ENCODE measurements around the gene SLC11A1.
A peak's percentile ranks its signal among the peaks of the same experiment; 100 is the strongest.

The SLC11A1 gene

GRCh38 chr2:218340656-218341055, 41.4 kb upstream of the SLC11A1 start:
- no peak overlapping the region for H2BK15ac ChIP-seq (ENCODE audit: low read depth, poor library complexity, severe bottlenecking)
- 93% methylated on average over 7 of the region's 9 CpGs for WGBS
- H2AFZ ChIP-seq (ENCODE audit: low read depth, low read length), result no peak overlapping the region
- peaks cover 0 to 4% of the 10 kb centered on the region in 2 experiments for H3K27me3 ChIP-seq (ENCODE audit: control insufficient read depth in 1 of 2, insufficient read depth in 1 of 2, low read length in 2 of 2)
- no peak overlapping the region for H3K18ac ChIP-seq (ENCODE audit: low read depth in 1 of 2, low read length in 2 of 2)
- H2BK5ac ChIP-seq (ENCODE audit: low read depth, low read length, poor library complexity, severe bottlenecking), result no peak overlapping the region
- no peaks in the 10 kb centered on the region for H3K9me3 ChIP-seq (ENCODE audit: control insufficient read depth, low read length)
- no peak overlapping the region for H3K23ac ChIP-seq (ENCODE audit: low read length in 2 of 2)
- H3K4me3 ChIP-seq (ENCODE audit: insufficient read depth in 1 of 2, low read depth in 1 of 2, low read length in 2 of 2), result no peak overlapping the region
- H3K9ac ChIP-seq (ENCODE audit: low read length), result no peak overlapping the region
- no peak for DNase-seq
- no peak overlapping the region for H2AK5ac ChIP-seq (ENCODE audit: low read length, severe bottlenecking)
- H3K4ac ChIP-seq (ENCODE audit: low read depth in 1 of 2, low read length in 2 of 2), result no peak overlapping the region
- no peak overlapping the region for H4K91ac ChIP-seq (ENCODE audit: low read length)
- no peak overlapping the region for H4K8ac ChIP-seq (ENCODE audit: low read length)
- H3K27ac ChIP-seq (ENCODE audit: low read length, poor library complexity, severe bottlenecking), result no peak overlapping the region
- H2BK12ac ChIP-seq (ENCODE audit: low read length in 2 of 2), result no peak overlapping the region
- H3K4me1 ChIP-seq (ENCODE audit: control insufficient read depth, insufficient read depth, low read depth, low read length), result peaks cover 10% of the 10 kb centered on the region
- no peak overlapping the region for H2BK120ac ChIP-seq (ENCODE audit: low read depth, low read length)
- peaks cover 0 to 31% of the 10 kb centered on the region in 2 experiments for H3K36me3 ChIP-seq (ENCODE audit: control insufficient read depth in 1 of 2, insufficient read depth in 2 of 2, low read depth in 1 of 2, low read length in 2 of 2)
- H3K79me1 ChIP-seq (replicated peaks; ENCODE audit: low read length, poor library complexity, severe bottlenecking), result no peaks in the 10 kb centered on the region
- no peak overlapping the region for H3K4me2 ChIP-seq (ENCODE audit: low read length, poor library complexity, severe bottlenecking)
- H3K14ac ChIP-seq (ENCODE audit: low read length in 2 of 2), result no peak overlapping the region

GRCh38 chr2:218341381-218341780, 40.7 kb upstream of the SLC11A1 start:
- Histone ChIP-seq H3K4ac (ENCODE audit: low read depth in 1 of 2, low read length in 2 of 2) (no peak overlapping the region), H2BK12ac (ENCODE audit: low read length in 2 of 2) (no peak overlapping the region), H4K91ac (ENCODE audit: low read length) (peak overlapping the region; percentile 18), H2AK5ac (ENCODE audit: low read length, severe bottlenecking) (no peak overlapping the region), H3K18ac (ENCODE audit: low read depth in 1 of 2, low read length in 2 of 2) (no peak overlapping the region), H3K4me2 (ENCODE audit: low read length, poor library complexity, severe bottlenecking) (no peak overlapping the region), H3K79me1 (replicated peaks; ENCODE audit: low read length, poor library complexity, severe bottlenecking) (no peaks in the 10 kb centered on the region), H3K9me3 (ENCODE audit: control insufficient read depth, low read length) (no peaks in the 10 kb centered on the region), H2BK5ac (ENCODE audit: low read depth, low read length, poor library complexity, severe bottlenecking) (no peak overlapping the region), H3K14ac (ENCODE audit: low read length in 2 of 2) (no peak overlapping the region), H3K4me1 (ENCODE audit: control insufficient read depth, insufficient read depth, low read depth, low read length) (peaks cover 10% of the 10 kb centered on the region), H3K4me3 (ENCODE audit: insufficient read depth in 1 of 2, low read depth in 1 of 2, low read length in 2 of 2) (no peak overlapping the region), H3K27ac (ENCODE audit: low read length, poor library complexity, severe bottlenecking) (no peak overlapping the region), H2BK120ac (ENCODE audit: low read depth, low read length) (no peak overlapping the region), H4K8ac (ENCODE audit: low read length) (no peak overlapping the region), H2BK15ac (ENCODE audit: low read depth, poor library complexity, severe bottlenecking) (no peak overlapping the region), H2AFZ (ENCODE audit: low read depth, low read length) (no peak overlapping the region), H3K9ac (ENCODE audit: low read length) (no peak overlapping the region), H3K36me3 (ENCODE audit: control insufficient read depth in 1 of 2, insufficient read depth in 2 of 2, low read depth in 1 of 2, low read length in 2 of 2) (peaks cover 0 to 37% of the 10 kb centered on the region in 2 experiments), H3K27me3 (ENCODE audit: control insufficient read depth in 1 of 2, insufficient read depth in 1 of 2, low read length in 2 of 2) (peaks cover 0 to 4% of the 10 kb centered on the region in 2 experiments), H3K23ac (ENCODE audit: low read length in 2 of 2) (no peak overlapping the region)
- DNase-seq, result no peak
- 90% methylated on average over 8 of the region's 8 CpGs for WGBS

- no peak overlapping the region for H3K4ac ChIP-seq (ENCODE audit: low read depth in 1 of 2, low read length in 2 of 2)
- peaks cover 0 to 37% of the 10 kb centered on the region in 2 experiments for H3K36me3 ChIP-seq (ENCODE audit: control insufficient read depth in 1 of 2, insufficient read depth in 2 of 2, low read depth in 1 of 2, low read length in 2 of 2)
- peak overlapping the region; percentile 61 for H4K8ac ChIP-seq (ENCODE audit: low read length)
- H3K18ac ChIP-seq (ENCODE audit: low read depth in 1 of 2, low read length in 2 of 2), result no peak overlapping the region
- no peak overlapping the region for H3K4me3 ChIP-seq (ENCODE audit: insufficient read depth in 1 of 2, low read depth in 1 of 2, low read length in 2 of 2)
- H3K14ac ChIP-seq (ENCODE audit: low read length in 2 of 2), result no peak overlapping the region
- no peaks in the 10 kb centered on the region for H3K9me3 ChIP-seq (ENCODE audit: control insufficient read depth, low read length)
- H3K79me1 ChIP-seq (replicated peaks; ENCODE audit: low read length, poor library complexity, severe bottlenecking), result no peaks in the 10 kb centered on the region
- peaks cover 0 to 4% of the 10 kb centered on the region in 2 experiments for H3K27me3 ChIP-seq (ENCODE audit: control insufficient read depth in 1 of 2, insufficient read depth in 1 of 2, low read length in 2 of 2)
- peak overlapping the region; percentile 35 for H4K91ac ChIP-seq (ENCODE audit: low read length)
- no peak overlapping the region for H2BK5ac ChIP-seq (ENCODE audit: low read depth, low read length, poor library complexity, severe bottlenecking)
- DNase-seq, result no peak
- no peak overlapping the region for H3K9ac ChIP-seq (ENCODE audit: low read length)
- H3K4me2 ChIP-seq (ENCODE audit: low read length, poor library complexity, severe bottlenecking), result no peak overlapping the region
- H3K27ac ChIP-seq (ENCODE audit: low read length, poor library complexity, severe bottlenecking), result no peak overlapping the region
- no peak overlapping the region for H2AK5ac ChIP-seq (ENCODE audit: low read length, severe bottlenecking)
- no peak overlapping the region for H2BK120ac ChIP-seq (ENCODE audit: low read depth, low read length)
- H2BK15ac ChIP-seq (ENCODE audit: low read depth, poor library complexity, severe bottlenecking), result no peak overlapping the region
- no peak overlapping the region for H3K23ac ChIP-seq (ENCODE audit: low read length in 2 of 2)
- H2AFZ ChIP-seq (ENCODE audit: low read depth, low read length), result no peak overlapping the region
- peaks cover 10% of the 10 kb centered on the region for H3K4me1 ChIP-seq (ENCODE audit: control insufficient read depth, insufficient read depth, low read depth, low read length)
- peak overlapping the region in 1 of 2 experiments; percentile 26 for H2BK12ac ChIP-seq (ENCODE audit: low read length in 2 of 2)
- 99% methylated on average over 5 of the region's 5 CpGs for WGBS
Observed at GRCh38 chr2:218342837-218343236, 39.2 kb upstream of the SLC11A1 start.

- no peak overlapping the region for H3K9ac ChIP-seq (ENCODE audit: low read length)
- no peak overlapping the region for H3K4me3 ChIP-seq (ENCODE audit: insufficient read depth in 1 of 2, low read depth in 1 of 2, low read length in 2 of 2)
- H2BK15ac ChIP-seq (ENCODE audit: low read depth, poor library complexity, severe bottlenecking), result no peak overlapping the region
- peak overlapping the region; percentile 84 for H4K8ac ChIP-seq (ENCODE audit: low read length)
- H2BK5ac ChIP-seq (ENCODE audit: low read depth, low read length, poor library complexity, severe bottlenecking), result no peak overlapping the region
- 63% methylated on average over 3 of the region's 3 CpGs for WGBS
- no peak overlapping the region for H3K27ac ChIP-seq (ENCODE audit: low read length, poor library complexity, severe bottlenecking)
- peaks cover 0 to 37% of the 10 kb centered on the region in 2 experiments for H3K36me3 ChIP-seq (ENCODE audit: control insufficient read depth in 1 of 2, insufficient read depth in 2 of 2, low read depth in 1 of 2, low read length in 2 of 2)
- H3K4ac ChIP-seq (ENCODE audit: low read depth in 1 of 2, low read length in 2 of 2), result peak overlapping the region in 1 of 2 experiments; percentile 42
- peak overlapping the region in 1 of 2 experiments; percentile 69 for H3K18ac ChIP-seq (ENCODE audit: low read depth in 1 of 2, low read length in 2 of 2)
- peaks cover 0 to 4% of the 10 kb centered on the region in 2 experiments for H3K27me3 ChIP-seq (ENCODE audit: control insufficient read depth in 1 of 2, insufficient read depth in 1 of 2, low read length in 2 of 2)
- DNase-seq, result peak; percentile 56
- no peak overlapping the region for H2AFZ ChIP-seq (ENCODE audit: low read depth, low read length)
- H3K23ac ChIP-seq (ENCODE audit: low read length in 2 of 2), result peak overlapping the region in 1 of 2 experiments; percentile 41
- peak overlapping the region in 1 of 2 experiments; percentile 83 for H3K14ac ChIP-seq (ENCODE audit: low read length in 2 of 2)
- no peaks in the 10 kb centered on the region for H3K79me1 ChIP-seq (replicated peaks; ENCODE audit: low read length, poor library complexity, severe bottlenecking)
- no peak overlapping the region for H2AK5ac ChIP-seq (ENCODE audit: low read length, severe bottlenecking)
- H4K91ac ChIP-seq (ENCODE audit: low read length), result no peak overlapping the region
- peaks cover 10% of the 10 kb centered on the region for H3K4me1 ChIP-seq (ENCODE audit: control insufficient read depth, insufficient read depth, low read depth, low read length)
- H3K4me2 ChIP-seq (ENCODE audit: low read length, poor library complexity, severe bottlenecking), result no peak overlapping the region
- no peak overlapping the region for H2BK120ac ChIP-seq (ENCODE audit: low read depth, low read length)
- H3K9me3 ChIP-seq (ENCODE audit: control insufficient read depth, low read length), result no peaks in the 10 kb centered on the region
- H2BK12ac ChIP-seq (ENCODE audit: low read length in 2 of 2), result peak overlapping the region in 1 of 2 experiments; percentile 37
Observed at GRCh38 chr2:218343591-218343990, 38.5 kb upstream of the SLC11A1 start.
